GM21723 (cell line): ENCODE data around the gene MRPL42.
"Not testable (repeated sequence)": the region's sequence is repeated elsewhere in the genome, so short reads cannot be mapped to it uniquely, and the experiment has no call there.

ENCODE experiments used
- ATAC-seq: cut with Tn5 transposase; IDR thresholded peaks from one replicate; pipeline ENCODE4 v1.9.1; 2021; ENCODE audit warnings: mild to moderate bottlenecking, moderate library complexity; ENCODE audit not compliant: unreplicated experiment

The MRPL42 gene

DNA sequence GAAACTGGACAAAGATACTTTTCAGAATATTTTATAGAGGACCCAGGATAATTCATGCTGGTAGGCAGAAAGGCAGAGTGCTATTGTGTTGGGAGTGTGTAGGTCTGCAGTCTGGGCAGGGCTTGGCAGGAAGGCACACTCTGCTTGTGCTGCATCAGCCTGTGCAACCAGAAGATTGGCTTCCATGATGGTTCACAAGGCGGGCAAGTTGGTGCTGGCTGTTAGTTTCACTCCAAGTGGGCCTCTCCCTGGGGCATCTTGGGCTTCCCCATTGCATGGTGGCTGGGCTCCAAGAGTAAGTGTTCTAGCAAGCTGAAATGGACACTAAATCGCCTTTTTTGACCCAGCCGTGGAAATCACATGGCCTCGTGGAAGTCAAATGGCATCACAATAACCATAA, 23.7 kb upstream of the MRPL42 start:
- ATAC-seq: no peak

DNA sequence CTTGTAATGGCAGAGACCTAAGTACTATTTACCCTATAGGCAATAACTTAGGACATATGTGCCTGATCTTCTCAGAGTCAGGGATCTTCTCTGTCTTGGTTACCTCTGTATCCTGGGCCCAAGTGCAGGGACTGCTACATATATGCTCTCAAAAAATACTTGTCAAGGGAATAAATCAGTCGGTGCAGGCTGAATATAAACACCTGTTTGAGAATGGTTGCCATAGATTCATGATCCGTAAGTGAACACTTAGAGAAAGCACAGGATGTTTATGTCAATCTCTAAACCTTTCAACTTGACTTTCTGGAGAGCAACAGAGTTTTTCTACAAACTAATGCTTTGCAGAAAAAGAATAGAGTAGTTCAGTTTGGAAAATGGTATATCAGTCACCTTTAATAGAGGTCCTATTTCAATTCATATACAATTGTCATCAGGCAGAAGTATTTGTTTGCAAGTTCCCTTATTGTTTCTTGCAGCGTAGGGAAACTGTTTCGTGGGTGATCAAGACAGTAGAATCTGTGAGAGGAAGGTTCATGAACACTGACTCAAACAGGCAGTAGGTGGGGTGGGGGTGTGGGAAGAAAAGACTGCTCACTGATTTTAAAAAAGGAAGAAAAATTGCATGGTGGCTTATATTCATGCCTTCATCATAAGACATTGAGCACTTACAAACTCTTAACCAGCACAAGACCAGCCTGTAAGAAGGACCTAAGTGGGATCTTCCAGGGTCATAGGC, 19.6 kb upstream of the MRPL42 start:
- peak; percentile 43 for ATAC-seq

- peak; percentile 15 for ATAC-seq
Observed at GRCh38 chr12:93448796-93449195, 18.5 kb upstream of the MRPL42 start.

GRCh38 chr12:93449277-93449676, 18.0 kb upstream of the MRPL42 start:
- ATAC-seq: peak; percentile 87

DNA sequence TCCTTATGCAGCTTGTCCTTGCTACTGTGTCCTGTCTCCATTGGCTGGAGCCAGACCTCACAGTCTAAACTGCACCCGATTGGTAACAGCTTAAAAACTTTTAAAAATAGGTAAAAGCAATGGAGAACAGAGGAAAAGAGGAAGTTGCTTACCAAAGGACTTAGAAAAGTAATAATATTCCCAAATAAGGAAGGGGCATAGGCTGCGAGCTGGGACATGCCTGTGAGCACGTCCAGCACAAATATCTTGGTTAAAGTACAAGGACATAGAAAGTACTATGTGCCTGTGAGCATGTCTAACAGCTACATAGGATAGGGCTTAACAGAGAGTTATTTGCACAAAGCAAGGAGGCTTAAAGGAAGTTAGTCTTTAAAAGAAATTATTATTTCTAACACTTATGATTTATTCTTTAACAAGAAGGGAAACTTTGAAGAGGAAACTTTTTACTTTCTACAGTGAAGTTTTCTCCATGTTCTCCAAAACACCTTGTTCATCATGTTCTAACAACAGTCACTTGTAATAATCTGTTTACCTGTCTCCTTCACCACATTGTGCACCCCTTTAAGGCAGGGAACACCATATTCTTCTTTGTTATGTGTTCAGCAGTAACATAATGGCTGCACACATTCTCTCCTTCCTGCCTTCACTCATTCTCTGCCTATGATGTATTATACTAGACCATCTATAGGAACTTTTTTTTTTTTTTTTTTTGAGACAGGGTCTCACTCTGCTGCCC, 15.7 kb upstream of the MRPL42 start:
- no peak for ATAC-seq

DNA sequence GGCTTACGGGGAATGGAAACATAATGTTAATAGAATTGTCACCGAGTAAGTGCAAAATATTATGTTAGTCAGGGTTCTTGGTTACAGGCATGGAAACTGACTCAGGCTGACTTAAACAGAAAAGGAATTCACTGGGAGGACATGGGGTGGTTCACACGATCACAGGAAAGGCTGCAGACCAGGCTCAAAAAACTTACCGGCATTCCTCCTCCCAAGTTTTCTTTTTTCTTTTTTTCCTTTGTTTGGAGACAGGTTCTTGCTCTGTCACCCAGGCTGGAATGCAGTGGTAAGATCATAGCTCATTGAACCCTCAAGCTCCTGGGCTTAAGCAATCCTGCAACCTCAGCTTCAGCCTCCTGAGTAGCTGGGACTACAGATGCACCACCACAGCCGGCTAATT, 13.7 kb upstream of the MRPL42 start:
- ATAC-seq: no peak

GRCh38 chr12:93456077-93456476, 11.2 kb upstream of the MRPL42 start:
- no peak for ATAC-seq

GRCh38 chr12:93459097-93459496, 8.2 kb upstream of the MRPL42 start:
- no peak for ATAC-seq

GRCh38 chr12:93460003-93460402, 7.3 kb upstream of the MRPL42 start:
- no peak for ATAC-seq

DNA sequence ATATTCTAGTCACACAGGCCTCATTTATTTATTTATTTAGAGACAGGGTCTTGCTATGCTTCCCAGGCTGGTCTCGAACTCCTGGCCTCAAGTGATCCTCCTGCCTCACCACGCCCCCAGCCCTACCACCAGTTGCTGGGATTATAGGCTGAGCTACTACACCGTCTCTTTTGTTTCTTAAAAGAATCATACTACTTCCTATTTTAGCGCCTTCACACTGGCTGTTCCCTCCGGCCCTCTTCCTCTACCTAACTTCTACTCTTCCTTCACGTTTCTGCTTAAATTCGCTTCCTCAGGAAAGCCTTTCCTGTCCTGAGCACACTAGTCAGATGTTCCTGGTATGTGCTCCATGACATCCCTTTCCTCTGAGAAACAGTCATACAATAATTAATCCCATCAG, 6.4 kb upstream of the MRPL42 start:
- no peak for ATAC-seq

- no peak for ATAC-seq
Observed at GRCh38 chr12:93461503-93461902, 5.8 kb upstream of the MRPL42 start.

GRCh38 chr12:93465841-93466240, 1.5 kb upstream of the MRPL42 start:
- ATAC-seq: no peak

DNA sequence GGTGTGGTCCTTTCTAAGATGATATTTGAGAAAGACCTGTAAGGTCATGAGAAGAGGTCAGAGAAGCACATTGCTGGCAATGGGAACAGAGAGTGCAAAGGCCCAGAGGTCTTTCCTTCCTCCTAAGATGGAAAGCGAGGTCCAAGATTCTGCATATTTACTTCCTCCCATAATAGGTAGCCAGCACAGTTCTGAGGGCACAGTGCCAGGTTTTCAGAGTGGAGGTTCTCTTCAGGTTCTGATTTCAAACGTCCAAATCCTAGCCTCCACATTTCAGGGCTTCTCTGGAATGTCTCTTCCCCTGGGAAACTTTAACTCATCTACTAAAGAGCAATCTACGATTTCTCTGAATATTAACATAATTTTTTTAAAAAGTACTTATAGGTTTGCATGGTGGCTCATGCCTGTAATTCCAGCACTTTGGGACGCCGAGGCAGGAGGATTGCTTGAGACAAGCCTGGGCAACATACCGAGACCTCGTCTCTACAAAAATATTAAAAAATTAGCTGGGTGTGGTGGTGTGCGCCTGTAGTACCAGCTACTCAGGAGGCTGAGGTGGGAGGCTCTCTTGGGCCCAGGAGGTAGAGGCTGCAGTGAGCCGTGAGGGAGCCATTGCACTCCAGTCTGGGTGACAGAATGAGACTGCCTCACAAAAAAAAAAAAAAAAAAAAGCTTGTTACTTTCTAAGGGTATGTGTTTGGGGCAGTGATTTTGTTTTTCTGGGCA, 526 bp upstream of the MRPL42 start:
- ATAC-seq: peak; percentile 24

DNA sequence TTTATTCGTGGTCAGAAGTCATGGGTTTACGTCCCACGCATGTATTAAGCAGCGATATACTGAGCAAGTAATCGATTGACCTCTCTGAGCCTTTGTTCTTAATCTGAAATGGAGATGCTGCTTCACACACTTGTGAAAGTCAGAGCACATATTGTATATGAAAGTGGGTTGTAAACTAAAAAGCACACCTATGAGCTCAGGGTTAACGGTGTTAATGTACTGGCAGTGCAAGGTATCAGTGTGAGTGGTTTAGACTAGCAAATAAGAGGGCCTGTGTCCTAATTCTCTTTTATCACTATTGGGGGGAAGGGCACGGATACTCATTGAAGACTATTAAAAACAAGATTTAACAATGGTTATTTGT, 676 bp downstream of the MRPL42 start:
- ATAC-seq: peak; percentile 29

- ATAC-seq: no peak
Observed at GRCh38 chr12:93469386-93469785, 2.1 kb downstream of the MRPL42 start.

GRCh38 chr12:93476555-93476954, 9.2 kb downstream of the MRPL42 start:
- no peak for ATAC-seq

DNA sequence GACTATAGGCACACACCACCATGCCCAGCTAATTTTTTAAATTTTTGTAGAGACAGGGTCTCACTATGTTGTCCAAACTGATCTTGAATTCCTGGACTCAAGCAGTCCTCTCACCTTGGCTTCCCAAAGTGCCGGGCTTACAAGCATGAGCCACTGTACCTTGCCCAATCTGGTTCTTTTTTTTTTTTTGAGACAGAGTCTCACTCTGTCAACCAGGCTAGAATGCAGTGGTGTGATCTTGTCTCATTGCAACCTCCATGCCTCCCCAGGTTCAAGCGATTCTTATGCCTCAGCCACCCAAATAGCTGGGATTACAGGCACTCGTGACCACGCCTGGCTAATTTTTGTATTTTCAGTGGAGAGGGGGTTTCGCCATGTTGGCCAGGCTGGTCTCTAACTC, 15.4 kb downstream of the MRPL42 start:
- no peak for ATAC-seq

GRCh38 chr12:93483151-93483807, 16.0 kb downstream of the MRPL42 start:
- ATAC-seq: no peak

DNA sequence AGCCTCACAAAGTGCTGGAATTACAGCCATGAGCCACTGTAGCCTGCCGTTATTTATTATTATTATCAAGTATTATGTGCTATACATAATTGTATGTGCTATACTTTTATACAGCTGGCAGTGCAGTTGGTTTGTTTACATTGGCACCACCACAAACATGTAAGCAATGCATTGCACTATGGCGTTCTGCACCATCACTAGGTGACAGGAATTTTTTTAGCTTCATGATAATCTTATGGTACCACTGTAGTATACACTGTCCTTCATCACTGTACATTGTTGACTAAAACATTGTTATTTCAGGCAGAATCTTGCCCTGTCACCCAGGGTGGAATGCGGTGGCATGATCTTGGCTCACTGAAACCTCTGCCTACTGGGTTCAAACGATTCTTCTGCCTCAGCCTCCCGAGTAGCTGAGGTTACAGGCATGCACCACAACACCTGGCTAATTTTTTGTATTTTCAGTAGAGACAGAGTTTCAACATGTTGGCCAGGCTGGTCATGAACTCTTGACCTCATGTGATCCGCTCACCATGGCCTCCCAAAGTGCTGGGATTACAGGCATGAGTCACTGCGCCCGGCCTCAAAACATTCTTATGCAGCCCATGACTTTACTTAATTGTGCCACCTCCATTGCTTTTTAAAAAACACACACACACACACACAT, 17.1 kb downstream of the MRPL42 start:
- no peak for ATAC-seq

DNA sequence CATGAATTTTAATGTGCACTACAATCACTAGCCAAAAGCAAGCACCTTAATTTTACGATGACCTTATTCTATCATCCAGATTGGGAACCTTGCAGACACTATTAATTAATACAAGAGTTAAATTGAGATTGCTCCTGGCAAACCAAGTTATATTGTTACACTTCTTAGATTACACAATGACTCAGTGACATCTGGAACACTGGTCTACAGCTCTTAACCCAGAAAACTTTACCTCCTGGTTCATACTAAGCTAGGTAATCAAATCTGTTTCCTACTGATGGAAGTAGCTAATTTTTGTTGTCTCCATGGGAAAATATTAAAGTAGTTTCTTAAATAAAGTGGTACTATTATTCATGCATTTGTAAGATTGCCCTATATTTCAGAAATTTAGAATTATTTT, 25.5 kb downstream of the MRPL42 start:
- ATAC-seq: not testable (repeated sequence)

DNA sequence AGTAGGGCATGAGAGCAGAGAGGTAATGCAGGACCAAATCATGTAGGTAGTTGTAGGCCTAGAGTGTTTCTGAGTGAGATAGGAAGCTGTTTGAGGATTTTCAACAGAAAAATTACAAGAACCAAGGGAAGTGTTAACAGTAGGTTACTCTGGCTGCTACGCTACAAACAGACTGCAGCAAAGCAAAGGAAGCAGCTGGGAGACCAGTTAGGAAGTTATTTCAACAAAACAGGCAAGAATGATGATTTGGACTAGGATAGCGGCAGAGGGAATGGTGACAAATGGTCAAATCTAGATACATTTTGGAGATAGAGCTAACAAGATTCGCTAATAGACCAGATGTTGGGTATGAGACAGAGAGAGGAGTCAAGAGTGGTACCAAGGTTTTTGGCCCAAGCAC, 26.8 kb downstream of the MRPL42 start:
- no peak for ATAC-seq
